Fibroblast of mammary gland (primary cell): ENCODE data around the gene RHOU.
"Not testable (repeated sequence)": the region's sequence is repeated elsewhere in the genome, so short reads cannot be mapped to it uniquely, and the experiment has no call there.

ENCODE experiments used
- DNase-seq: peaks from one replicate; pipeline ENCODE4 v3.0.0-alpha.2; 2010; ENCODE audit warnings: low read depth
- H3K4me3 ChIP-seq: 2 replicates; pipeline ENCODE4 v1.5.1; 2011; ENCODE audit warnings: low read depth, mild to moderate bottlenecking, low read length, moderate library complexity; ENCODE audit not compliant: control insufficient read depth
- TF ChIP-seq, protein P1 (sequence below): conservative IDR thresholded peaks from 2 replicates; pipeline ENCODE4 v1.5.1; 2011; ENCODE audit warnings: low read depth, low read length, inconsistent platforms; ENCODE audit not compliant: control insufficient read depth, insufficient read depth

The RHOU gene

DNA sequence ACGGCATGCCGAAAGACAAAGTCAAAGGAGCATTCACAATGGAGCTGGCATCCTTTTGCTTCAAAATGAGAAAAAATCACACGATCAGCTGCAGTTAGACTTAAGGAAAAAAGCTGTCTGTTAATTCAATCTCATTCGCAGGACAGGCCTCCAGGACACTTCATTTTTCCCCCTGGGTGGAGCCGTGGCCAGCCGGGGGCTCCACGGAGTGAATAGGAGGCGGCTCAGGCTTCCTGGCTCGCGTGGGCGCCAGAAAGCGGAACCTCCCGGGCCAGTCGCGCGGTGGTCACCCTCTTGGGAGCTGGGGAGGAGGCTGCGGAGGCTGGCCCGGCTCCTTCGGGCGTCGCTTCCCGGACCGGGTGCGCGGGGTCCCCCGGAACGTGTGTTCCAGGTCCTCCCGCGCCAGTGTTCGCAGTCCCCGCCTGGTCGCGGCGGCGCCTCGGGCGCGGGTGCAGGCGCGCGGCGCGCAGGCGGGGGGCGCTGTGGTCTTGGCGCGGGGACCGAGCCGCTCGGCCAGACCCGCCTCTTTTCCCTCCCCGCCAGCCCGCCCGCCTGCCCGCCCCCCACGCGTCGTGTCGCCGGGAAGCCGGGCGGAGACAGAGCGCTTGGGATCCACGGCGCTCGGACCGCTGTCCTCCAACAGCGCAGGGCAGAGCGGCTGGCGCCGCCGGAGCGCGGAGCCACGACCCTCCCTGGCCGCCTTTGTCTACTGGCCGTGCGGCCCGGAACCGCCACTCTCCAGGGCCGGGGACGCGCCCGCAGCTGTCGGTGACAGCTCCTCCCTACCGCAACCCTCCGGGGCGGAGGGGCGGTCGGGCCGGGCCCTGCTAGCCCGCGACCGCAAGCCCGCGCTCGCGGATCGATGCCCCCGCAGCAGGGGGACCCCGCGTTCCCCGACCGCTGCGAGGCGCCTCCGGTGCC is at the start of gene RHOU:
RHOU (plus strand) TSS at position 599 of the 921 bp plus-strand sequence; CDS start at position 863, 264 bp downstream.
- DNase-seq: peak; percentile 30
- TF ChIP-seq, protein P1, sequence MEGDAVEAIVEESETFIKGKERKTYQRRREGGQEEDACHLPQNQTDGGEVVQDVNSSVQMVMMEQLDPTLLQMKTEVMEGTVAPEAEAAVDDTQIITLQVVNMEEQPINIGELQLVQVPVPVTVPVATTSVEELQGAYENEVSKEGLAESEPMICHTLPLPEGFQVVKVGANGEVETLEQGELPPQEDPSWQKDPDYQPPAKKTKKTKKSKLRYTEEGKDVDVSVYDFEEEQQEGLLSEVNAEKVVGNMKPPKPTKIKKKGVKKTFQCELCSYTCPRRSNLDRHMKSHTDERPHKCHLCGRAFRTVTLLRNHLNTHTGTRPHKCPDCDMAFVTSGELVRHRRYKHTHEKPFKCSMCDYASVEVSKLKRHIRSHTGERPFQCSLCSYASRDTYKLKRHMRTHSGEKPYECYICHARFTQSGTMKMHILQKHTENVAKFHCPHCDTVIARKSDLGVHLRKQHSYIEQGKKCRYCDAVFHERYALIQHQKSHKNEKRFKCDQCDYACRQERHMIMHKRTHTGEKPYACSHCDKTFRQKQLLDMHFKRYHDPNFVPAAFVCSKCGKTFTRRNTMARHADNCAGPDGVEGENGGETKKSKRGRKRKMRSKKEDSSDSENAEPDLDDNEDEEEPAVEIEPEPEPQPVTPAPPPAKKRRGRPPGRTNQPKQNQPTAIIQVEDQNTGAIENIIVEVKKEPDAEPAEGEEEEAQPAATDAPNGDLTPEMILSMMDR: no peak
- peak within 1 kb of the TSS; percentile 43 for H3K4me3 ChIP-seq

DNA sequence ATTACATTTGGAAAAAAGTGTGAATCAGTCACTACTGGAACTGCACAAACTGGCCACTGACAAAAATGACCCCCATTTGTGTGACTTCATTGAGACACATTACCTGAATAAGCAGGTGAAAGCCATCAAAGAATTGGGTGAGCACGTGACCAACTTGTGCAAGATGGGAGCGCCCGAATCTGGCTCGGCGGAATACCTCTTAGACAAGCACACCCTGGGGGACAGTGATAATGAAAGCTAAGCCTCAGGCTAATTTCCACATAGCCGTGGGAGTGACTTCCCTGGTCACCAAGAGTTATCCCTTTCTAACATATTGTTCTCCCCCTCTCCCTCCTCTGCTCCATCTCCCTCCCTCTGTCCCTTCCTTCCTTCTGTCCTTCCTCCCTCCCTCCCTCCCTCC is 47.7 kb upstream of the RHOU start:
- DNase-seq: no peak
- TF ChIP-seq, protein P1: no peak
- no peak overlapping the region for H3K4me3 ChIP-seq

DNA sequence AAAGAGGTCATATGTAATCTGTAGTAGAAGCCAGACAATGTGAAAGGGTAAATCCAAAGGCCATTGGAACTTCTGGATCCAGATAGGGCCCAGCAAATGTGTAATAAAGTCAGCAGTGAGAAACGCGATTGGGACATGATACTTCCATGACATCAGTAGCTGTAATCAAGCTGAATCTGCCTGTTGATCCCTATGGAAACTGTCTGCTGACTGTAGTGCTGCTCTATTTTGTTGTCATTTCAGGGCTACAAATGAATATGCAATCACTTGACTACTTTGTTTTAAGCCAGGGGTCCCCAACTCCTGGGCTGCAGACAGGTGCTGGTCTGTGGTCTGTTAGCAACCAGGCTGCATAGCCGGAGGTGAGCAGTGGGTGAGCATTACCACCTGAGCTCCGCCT is 46.0 kb upstream of the RHOU start:
- TF ChIP-seq, protein P1: no peak
- DNase-seq: no peak
- H3K4me3 ChIP-seq: no peak overlapping the region

DNA sequence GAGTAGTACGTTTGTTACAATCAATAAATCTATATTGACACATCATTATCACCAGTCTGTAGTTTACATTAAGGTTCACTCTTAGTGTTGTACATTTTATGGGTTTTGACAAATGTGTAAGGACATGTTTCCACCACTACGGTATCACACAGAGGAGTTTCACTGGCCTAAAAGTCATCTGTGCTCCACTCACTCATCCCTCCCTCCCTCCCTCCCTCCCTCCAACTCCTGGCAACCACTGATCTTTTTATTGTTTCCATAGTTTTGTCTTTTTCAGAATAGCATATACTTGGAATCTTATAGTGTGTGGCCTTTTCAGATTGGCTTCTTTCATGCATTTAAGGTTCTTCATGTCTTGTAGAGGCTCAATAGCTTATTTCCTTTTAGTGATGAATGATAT is 44.1 kb upstream of the RHOU start:
- TF ChIP-seq, protein P1: no peak
- no peak for DNase-seq
- H3K4me3 ChIP-seq: no peak overlapping the region

DNA sequence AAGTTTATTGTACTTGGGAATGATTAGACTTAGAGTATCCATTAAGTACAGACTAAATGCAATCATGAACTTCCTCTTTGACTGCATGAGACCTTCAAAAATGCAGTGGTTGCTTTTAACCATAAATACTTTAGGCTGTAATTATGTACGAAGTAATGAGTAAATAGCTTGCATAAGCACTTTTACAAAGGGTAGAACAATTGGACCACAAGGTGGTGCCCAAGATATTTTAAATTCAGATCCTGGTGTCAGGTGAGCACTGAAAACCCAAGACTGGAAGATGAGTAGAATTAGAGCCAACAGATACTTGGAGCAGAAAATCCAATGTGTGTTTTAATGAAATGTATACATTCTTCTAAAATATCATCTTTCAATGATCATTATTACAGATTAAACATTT is 43.4 kb upstream of the RHOU start:
- no peak overlapping the region for H3K4me3 ChIP-seq
- peak; percentile 58 for DNase-seq
- TF ChIP-seq, protein P1: peak; percentile 33

DNA sequence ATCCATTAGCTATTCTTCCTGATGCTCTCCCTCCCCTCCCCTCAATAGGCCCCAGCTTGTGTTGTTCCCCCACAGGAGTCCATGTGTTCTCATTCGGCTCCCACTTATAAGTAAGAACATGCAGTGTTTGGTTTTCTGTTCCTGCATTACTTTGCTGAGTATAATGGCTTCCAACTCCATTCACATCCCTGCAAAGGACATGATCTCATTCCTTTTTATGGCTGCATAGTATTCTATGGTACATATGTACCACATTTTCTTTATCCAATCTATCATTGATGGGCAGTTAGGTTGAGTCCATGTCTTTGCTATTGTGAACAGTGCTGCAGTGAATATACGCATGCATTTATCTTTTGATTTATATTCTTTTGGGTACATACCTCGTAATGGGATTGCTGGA is 40.8 kb upstream of the RHOU start:
- DNase-seq, H3K4me3 ChIP-seq: not testable (repeated sequence)
